ENCODE measurements around the gene NRXN3.

Gene NRXN3

GRCh38 chr14:79583738-79584408 is 1413.7 kb downstream of the NRXN3 start:
- peak; percentile 48 for DNase-seq (ENCODE audit: low read depth)

GRCh38 chr14:79584679-79585078 is 1414.5 kb downstream of the NRXN3 start:
- DNase-seq (ENCODE audit: low read depth): peak; percentile 87

- DNase-seq (ENCODE audit: low read depth): no peak
Measured at GRCh38 chr14:79585845-79586244, 1415.7 kb downstream of the NRXN3 start.

- DNase-seq (ENCODE audit: low read depth): no peak
Measured at GRCh38 chr14:79586416-79586815, 1416.2 kb downstream of the NRXN3 start.

GRCh38 chr14:79586989-79587598 is 1416.9 kb downstream of the NRXN3 start:
- no peak for DNase-seq (ENCODE audit: low read depth)

GRCh38 chr14:79587875-79588274 is 1417.7 kb downstream of the NRXN3 start:
- DNase-seq (ENCODE audit: low read depth): no peak

- DNase-seq (ENCODE audit: low read depth): no peak
Measured at GRCh38 chr14:79588398-79588797, 1418.2 kb downstream of the NRXN3 start.

GRCh38 chr14:79596551-79596950 is 1426.4 kb downstream of the NRXN3 start:
- no peak for DNase-seq (ENCODE audit: low read depth)

- DNase-seq (ENCODE audit: low read depth): no peak
Measured at GRCh38 chr14:79597566-79597965, 1427.4 kb downstream of the NRXN3 start.

GRCh38 chr14:79598339-79598738 is 1428.2 kb downstream of the NRXN3 start:
- DNase-seq (ENCODE audit: low read depth): peak; percentile 53

- no peak for DNase-seq (ENCODE audit: low read depth)
Measured at GRCh38 chr14:79599239-79599638, 1429.1 kb downstream of the NRXN3 start.

- DNase-seq (ENCODE audit: low read depth): no peak
Measured at GRCh38 chr14:79600406-79600805, 1430.2 kb downstream of the NRXN3 start.

GRCh38 chr14:79601579-79601978 is 1431.4 kb downstream of the NRXN3 start:
- no peak for DNase-seq (ENCODE audit: low read depth)

- DNase-seq (ENCODE audit: low read depth): no peak
Measured at GRCh38 chr14:79602045-79602444, 1431.9 kb downstream of the NRXN3 start.

GRCh38 chr14:79602742-79603141 is 1432.6 kb downstream of the NRXN3 start:
- DNase-seq (ENCODE audit: low read depth): no peak

GRCh38 chr14:79605849-79606248 is 1435.7 kb downstream of the NRXN3 start:
- no peak for DNase-seq (ENCODE audit: low read depth)

- no peak for DNase-seq (ENCODE audit: low read depth)
Measured at GRCh38 chr14:79608446-79608845, 1438.3 kb downstream of the NRXN3 start.

GRCh38 chr14:79613625-79614024 is 1443.5 kb downstream of the NRXN3 start:
- no peak for DNase-seq (ENCODE audit: low read depth)

- no peak for DNase-seq (ENCODE audit: low read depth)
Measured at GRCh38 chr14:79614448-79614847, 1444.3 kb downstream of the NRXN3 start.

- DNase-seq (ENCODE audit: low read depth): no peak
Measured at GRCh38 chr14:79627058-79627457, 1456.9 kb downstream of the NRXN3 start.

GRCh38 chr14:79629411-79630287 is 1459.5 kb downstream of the NRXN3 start:
- DNase-seq (ENCODE audit: low read depth): no peak

GRCh38 chr14:79630288-79630960 is 1460.3 kb downstream of the NRXN3 start:
- DNase-seq (ENCODE audit: low read depth): no peak
